ENCODE measurements around the gene NOTO. TPM values are rescaled to one million over a fixed set of nuclear protein-coding genes. Genes with fewer than 3 reads are reported as not detected.

Gene NOTO
- total RNA-seq, 1 donor from 2014 or later, result not detected

GRCh38 chr2:73253901-73254300 lies 51.5 kb downstream of the NOTO start:
- no peak for DNase-seq (ENCODE audit: low spot score)
- no peak for ATAC-seq
- intact Hi-C loops (cut with DNase I), result no loop called here

- no peak for DNase-seq (ENCODE audit: low spot score)
- intact Hi-C loops (cut with DNase I), result no loop called here
- no peak for ATAC-seq
These were observed 52.1 kb downstream of the NOTO start for GRCh38 chr2:73254343-73255006.

DNA sequence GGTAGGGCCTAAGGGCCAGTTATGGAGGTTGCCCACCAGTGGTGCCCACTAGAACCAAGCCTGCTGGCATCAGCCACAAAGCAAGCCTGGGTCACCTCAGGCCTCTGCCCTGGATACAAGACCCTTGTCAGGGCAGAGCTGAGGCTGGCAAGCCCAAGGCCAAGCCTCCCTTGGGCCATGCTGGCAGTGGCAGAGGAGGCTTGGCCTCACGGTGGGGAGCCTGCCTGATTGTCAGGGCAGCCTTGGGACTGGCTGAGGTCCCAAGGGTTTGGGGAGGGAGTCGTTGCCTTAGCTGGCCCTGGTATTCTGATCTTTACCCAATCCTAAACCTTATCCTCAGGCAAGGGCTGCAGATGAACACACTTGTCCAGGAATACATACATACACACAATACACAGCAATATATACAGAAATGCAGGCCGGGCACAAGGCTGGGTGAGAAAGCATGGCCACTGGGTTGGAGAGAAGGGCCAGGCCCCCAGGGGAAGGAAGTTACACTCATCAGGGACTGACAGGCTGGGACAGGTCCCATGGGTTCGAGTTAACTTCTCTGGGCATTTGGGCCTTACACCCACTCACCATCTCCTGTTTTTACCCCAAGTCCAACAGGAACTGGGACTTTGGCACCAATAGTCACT lies 52.8 kb downstream of the NOTO start:
- intact Hi-C loops (cut with DNase I), result no loop called here
- DNase-seq (ENCODE audit: low spot score) (no peak), ATAC-seq (no peak)

GRCh38 chr2:73255907-73256617 lies 53.7 kb downstream of the NOTO start:
- no peak for DNase-seq (ENCODE audit: low spot score)
- ATAC-seq, result no peak
- intact Hi-C loops (cut with DNase I), result no loop called here

- ATAC-seq (no peak), DNase-seq (ENCODE audit: low spot score) (no peak)
- intact Hi-C loops (cut with DNase I), result no loop called here
These were observed 54.2 kb downstream of the NOTO start for GRCh38 chr2:73256618-73256922.

- DNase-seq (ENCODE audit: low spot score) (no peak), ATAC-seq (no peak)
- intact Hi-C loops (cut with DNase I), result no loop called here
These were observed 54.6 kb downstream of the NOTO start for GRCh38 chr2:73257021-73257420.

- intact Hi-C loops (cut with DNase I), result no loop called here
- no peak for DNase-seq (ENCODE audit: low spot score)
- no peak for ATAC-seq
These were observed 55.2 kb downstream of the NOTO start for GRCh38 chr2:73257425-73258125.

DNA sequence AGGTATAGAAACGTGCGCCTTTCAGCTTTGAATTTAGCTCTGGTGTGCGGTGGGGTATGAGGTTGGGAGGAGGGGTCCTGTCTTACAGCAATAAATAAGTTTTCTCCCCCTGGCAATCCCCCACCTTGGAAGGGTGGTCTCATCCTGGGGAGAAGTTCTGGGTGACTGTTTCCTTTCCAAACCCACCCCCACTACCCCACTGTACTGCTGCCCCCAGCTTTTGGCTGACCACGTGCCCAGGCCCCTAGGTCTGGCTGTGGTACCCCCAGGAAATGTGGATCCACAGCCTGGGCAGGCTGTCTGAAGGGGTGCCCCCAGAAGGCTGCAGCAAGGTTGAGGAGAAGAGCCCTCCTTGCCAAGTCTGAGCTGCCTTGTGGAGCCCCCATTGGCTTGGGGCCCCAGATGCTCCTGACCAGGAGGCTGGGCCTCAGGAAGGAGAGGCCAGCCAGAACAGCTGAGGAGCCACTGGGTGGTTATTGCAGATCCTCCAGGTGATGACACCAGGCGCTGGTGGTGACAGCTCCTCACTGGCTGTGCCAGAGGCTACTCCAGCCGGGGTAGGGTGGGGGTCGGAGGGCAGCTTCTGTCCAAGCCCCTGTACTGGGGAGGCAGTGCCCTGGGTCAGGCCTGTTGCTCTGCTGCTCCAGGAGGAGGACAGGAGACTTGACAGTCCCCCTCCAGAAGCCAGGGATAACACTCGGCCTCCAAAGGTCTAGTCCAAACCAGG lies 56.0 kb downstream of the NOTO start:
- intact Hi-C loops (cut with DNase I), result no loop called here
- DNase-seq (ENCODE audit: low spot score), result no peak
- ATAC-seq, result no peak

- ATAC-seq, result no peak
- DNase-seq (ENCODE audit: low spot score), result no peak
- intact Hi-C loops (cut with DNase I), result no loop called here
These were observed 56.5 kb downstream of the NOTO start for GRCh38 chr2:73258913-73259215.

DNA sequence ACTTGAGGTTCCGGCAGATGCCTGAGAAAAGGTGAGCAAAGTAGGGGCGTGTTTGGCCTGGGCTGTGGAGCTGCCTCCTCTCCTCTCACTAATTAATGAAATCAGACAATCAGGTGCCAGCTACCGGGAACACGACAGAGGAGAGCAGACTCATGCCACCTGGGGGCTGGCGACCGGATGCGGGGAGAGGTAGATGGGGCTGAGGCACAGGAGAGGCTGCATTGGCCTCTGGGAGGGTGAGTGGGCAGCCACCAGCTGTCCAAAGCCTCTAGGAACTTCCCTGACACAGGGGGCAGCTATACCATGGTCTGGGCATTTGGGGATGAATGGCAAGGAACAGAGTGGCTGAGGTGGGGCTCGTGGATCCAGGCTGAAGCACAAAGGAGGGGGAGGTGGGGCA lies 56.9 kb downstream of the NOTO start:
- ATAC-seq (no peak), DNase-seq (ENCODE audit: low spot score) (no peak)
- intact Hi-C loops (cut with DNase I), result no loop called here

- ATAC-seq (no peak), DNase-seq (ENCODE audit: low spot score) (no peak)
- intact Hi-C loops (cut with DNase I), result no loop called here
These were observed 57.4 kb downstream of the NOTO start for GRCh38 chr2:73259704-73260337.

DNA sequence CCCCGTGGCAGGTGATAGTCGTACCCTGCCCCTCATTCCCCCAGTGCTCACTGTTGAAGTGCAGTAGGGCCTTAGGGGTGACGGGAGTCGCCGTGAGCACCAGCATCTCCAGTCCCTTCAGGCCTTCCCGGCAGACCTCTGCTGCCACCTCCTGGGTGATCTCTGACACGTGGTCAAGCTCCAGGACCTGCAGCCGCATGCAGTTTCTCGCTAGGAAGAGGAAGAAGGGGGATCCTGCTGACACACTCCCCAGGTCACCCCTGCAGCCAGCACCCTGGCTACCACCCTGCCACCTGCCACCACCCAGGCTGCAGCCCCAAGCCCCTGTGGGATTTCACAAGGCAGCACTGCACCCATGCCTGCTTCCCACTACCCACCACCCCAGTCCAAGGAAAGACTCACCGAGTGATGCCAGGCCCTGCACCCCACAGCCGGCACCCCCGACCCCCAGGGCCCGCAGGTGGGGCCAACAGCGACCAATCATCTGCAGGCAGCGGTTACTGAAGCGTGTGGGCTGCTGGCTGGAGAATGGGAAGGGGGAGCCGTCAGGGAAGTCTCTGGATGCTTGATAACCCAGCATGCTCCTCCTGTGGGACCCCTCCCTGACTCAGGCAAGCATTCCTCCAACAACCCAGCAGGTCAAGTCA lies 58.1 kb downstream of the NOTO start:
- no peak for ATAC-seq
- intact Hi-C loops (cut with DNase I), result no loop called here
- no peak for DNase-seq (ENCODE audit: low spot score)

Other genes with a start within 250 kb of the NOTO start
- gene SFXN5, start 130.9 kb upstream of the NOTO start, total RNA-seq, result 19.5 TPM
- gene RAB11FIP5, start 89.6 kb upstream of the NOTO start, total RNA-seq, result 40.3 TPM
- gene SMYD5, start 11.7 kb downstream of the NOTO start, total RNA-seq, result 22.7 TPM
- 15.2 TPM for gene PRADC1, start 30.7 kb downstream of the NOTO start, total RNA-seq
- 194 TPM for gene CCT7, start 31.7 kb downstream of the NOTO start, total RNA-seq
- 2.1 TPM for gene FBXO41, start 81.9 kb downstream of the NOTO start, total RNA-seq
- not detected for gene EGR4, start 91.0 kb downstream of the NOTO start, total RNA-seq
- 28.2 TPM for gene ALMS1, start 183.3 kb downstream of the NOTO start, total RNA-seq